H1 (cell line): ENCODE measurements around the gene LY6G6F. TPM values are rescaled to one million over a fixed set of nuclear protein-coding genes. Genes with fewer than 3 reads are reported as not detected.

Source experiments
- HDAC6 ChIP-seq: IDR thresholded peaks from one replicate; pipeline ENCODE4 v1.7.1; 2012; ENCODE audit warnings: low read depth, mild to moderate bottlenecking, inconsistent platforms, low read length, moderate library complexity
- PHF8 ChIP-seq: fragments of 200-600 bp; sonication (generic); conservative IDR thresholded peaks from 2 replicates; pipeline ENCODE4 v1.7.1; 2012; ENCODE audit warnings: low read depth, mild to moderate bottlenecking, inconsistent platforms, low read length, moderate library complexity
- POLR2A ChIP-seq, 2 experiments: IDR thresholded peaks; 1 replicate in 1 of 2; 2 replicates in 1 of 2; pipeline ENCODE4 v1.6.1; 2011; ENCODE audit warnings: low read depth in 2 of 2, low read length in 2 of 2, mild to moderate bottlenecking in 2 of 2; ENCODE audit errors: control extremely low read depth in 1 of 2
- TCF12 ChIP-seq: IDR thresholded peaks from 2 replicates; pipeline ENCODE4 v1.6.1; 2011; ENCODE audit warnings: low read depth, mild to moderate bottlenecking, low read length
- polyA plus RNA-seq, 7 experiments: library from polyadenylated mRNA; depleted of rRNA in 3 of 7; stranded (reverse) in 5 of 7; unstranded in 2 of 7; fragments of >200 nt in 5 of 7; fragments of 200-250 nt in 2 of 7; gene quantifications; 1 replicate in 5 of 7; 2 replicates in 1 of 7; 4 replicates in 1 of 7; pipeline versions ENCODE4 v1.2.1 to v1.2.3, GENCODE V29; 2011 to 2013; ENCODE audit warnings: missing spikeins in 2 of 7, mixed read lengths in 2 of 7
- total RNA-seq: library from RNA; stranded (reverse); fragmentation: NEBNext Ultra II Directional; extraction: Animal tissue kit (Norgen Biotek cat#: 25700); gene quantifications from 2 replicates; pipeline ENCODE4 v1.2.1, GENCODE V29; 2021

LY6G6F gene
- total and polyA plus RNA-seq, 2 of the 8 experiments (the other 6 are each of a cell fraction or from before 2014, with no cell fraction given) = not detected

- TF ChIP-seq PHF8 (no peak), POLR2A (IDR thresholded peaks at IDR 0.05; ENCODE audit: control extremely low read depth in 1 of 2, low read depth in 2 of 2, low read length in 2 of 2) (no peak), TCF12 (no peak), HDAC6 (no peak)
Measured at GRCh38 chr6:31749301-31750036, 42.8 kb downstream of the LY6G6F start (continued).
